Mucosa of descending colon (tissue), 3 donors: ENCODE results near the gene NAPB. TPM values are rescaled to one million over a fixed set of nuclear protein-coding genes. Genes with fewer than 3 reads are reported as not detected.

ENCODE experiments used
- ATAC-seq: fragments of 200-7000 bp; cut with Tn5 transposase; one replicate; pipeline ENCODE4 v1.9.1; 2020; ENCODE audit warnings: mild to moderate bottlenecking, moderate library complexity
- DNase-seq, 3 donors: peaks; one replicate each; pipeline ENCODE4 v3.0.0-alpha.2; 2020
- H3K36me3 ChIP-seq: fragments of 200-600 bp; one replicate; pipeline ENCODE4 v1.8.0; 2021; ENCODE audit warnings: low read depth, mild to moderate bottlenecking
- H3K4me1 ChIP-seq: fragments of 200-600 bp; one replicate; pipeline ENCODE4 v1.8.0; 2021; ENCODE audit warnings: low read depth, mild to moderate bottlenecking
- H3K4me3 ChIP-seq: fragments of 200-600 bp; one replicate; pipeline ENCODE4 v1.8.0; 2021; ENCODE audit warnings: mild to moderate bottlenecking
- H3K9me3 ChIP-seq: fragments of 200-600 bp; one replicate; pipeline ENCODE4 v1.8.0; 2021; ENCODE audit warnings: mild to moderate bottlenecking
- intact Hi-C, 2 donors: fragments of 100-400 bp; cut with DNase I in 1 of 2; cut with micrococcal nuclease in 1 of 2; formaldehyde crosslinking; loops; one replicate each; pipeline versions ENCODE4 v1.11.0 to v1.11.1; 2022; cut with DNase I, micrococcal nuclease
- total RNA-seq, 3 donors: library from RNA; stranded (reverse); fragmentation: NEBNext Ultra II Directional in 2 of 3; extraction: Animal tissue kit (Norgen Biotek cat#: 25700) in 2 of 3; gene quantifications; one replicate each; pipeline versions ENCODE4 v1.2.1 to v1.2.4, GENCODE V29; 2021 to 2023
- TF ChIP-seq, protein P1 (sequence below): fragments of 200-600 bp; IDR thresholded peaks from one replicate; pipeline ENCODE4 v1.8.0; 2022; ENCODE audit warnings: antibody characterized with exemption, mild to moderate bottlenecking
- donor health status: DM: no; HTN: no; CAD: no; lungs with moderate emphysema.
- donor health status: DM: no; HTN: no; CAD: no.
- donor health status: DM: no; HTN: yes; CAD: no.

The NAPB gene
- total RNA-seq, 3 donors from 2014 or later = 8.2 to 22.8 (median 8.9) TPM

DNA sequence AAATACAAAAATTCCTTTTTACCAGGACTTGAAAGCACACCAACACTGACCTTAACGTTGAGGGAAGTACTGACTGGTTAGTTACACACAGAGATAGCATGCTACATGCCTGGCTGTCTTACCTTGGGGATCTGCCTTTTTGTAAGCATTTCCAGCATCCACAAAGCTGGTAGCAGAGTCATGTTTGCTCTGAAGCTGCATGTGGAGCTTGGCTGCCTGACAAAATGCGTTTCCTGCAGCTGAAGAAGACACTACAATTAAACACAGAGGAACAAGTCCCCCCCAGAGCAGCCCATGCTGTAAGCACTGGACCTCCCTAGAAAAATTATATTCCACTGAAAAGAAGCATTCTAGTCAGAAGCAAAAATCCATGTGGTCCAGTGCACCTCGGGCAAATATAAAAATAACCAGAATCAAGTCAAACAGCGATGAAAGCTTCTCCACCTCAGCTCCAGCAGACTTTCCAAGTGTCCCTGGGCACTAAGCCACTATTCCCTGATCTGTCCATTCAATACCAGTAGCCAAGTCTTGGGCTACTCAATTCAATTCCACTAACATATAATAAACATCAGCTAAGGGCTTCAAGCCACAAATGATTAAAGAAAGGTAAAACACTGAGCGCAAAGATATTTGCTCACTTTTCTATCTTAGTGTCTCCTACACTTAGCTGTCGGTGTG, 24.2 kb downstream of the NAPB start:
- Histone ChIP-seq H3K36me3 (no peaks in the 10 kb centered on the region), H3K9me3 (no peaks in the 10 kb centered on the region), H3K4me1 (no peaks in the 10 kb centered on the region), H3K4me3 (no peak overlapping the region)
- TF ChIP-seq, protein P1, sequence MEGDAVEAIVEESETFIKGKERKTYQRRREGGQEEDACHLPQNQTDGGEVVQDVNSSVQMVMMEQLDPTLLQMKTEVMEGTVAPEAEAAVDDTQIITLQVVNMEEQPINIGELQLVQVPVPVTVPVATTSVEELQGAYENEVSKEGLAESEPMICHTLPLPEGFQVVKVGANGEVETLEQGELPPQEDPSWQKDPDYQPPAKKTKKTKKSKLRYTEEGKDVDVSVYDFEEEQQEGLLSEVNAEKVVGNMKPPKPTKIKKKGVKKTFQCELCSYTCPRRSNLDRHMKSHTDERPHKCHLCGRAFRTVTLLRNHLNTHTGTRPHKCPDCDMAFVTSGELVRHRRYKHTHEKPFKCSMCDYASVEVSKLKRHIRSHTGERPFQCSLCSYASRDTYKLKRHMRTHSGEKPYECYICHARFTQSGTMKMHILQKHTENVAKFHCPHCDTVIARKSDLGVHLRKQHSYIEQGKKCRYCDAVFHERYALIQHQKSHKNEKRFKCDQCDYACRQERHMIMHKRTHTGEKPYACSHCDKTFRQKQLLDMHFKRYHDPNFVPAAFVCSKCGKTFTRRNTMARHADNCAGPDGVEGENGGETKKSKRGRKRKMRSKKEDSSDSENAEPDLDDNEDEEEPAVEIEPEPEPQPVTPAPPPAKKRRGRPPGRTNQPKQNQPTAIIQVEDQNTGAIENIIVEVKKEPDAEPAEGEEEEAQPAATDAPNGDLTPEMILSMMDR = no peak
- DNase-seq (no peak), ATAC-seq (no peak)
- intact Hi-C loops = no loop called here

DNA sequence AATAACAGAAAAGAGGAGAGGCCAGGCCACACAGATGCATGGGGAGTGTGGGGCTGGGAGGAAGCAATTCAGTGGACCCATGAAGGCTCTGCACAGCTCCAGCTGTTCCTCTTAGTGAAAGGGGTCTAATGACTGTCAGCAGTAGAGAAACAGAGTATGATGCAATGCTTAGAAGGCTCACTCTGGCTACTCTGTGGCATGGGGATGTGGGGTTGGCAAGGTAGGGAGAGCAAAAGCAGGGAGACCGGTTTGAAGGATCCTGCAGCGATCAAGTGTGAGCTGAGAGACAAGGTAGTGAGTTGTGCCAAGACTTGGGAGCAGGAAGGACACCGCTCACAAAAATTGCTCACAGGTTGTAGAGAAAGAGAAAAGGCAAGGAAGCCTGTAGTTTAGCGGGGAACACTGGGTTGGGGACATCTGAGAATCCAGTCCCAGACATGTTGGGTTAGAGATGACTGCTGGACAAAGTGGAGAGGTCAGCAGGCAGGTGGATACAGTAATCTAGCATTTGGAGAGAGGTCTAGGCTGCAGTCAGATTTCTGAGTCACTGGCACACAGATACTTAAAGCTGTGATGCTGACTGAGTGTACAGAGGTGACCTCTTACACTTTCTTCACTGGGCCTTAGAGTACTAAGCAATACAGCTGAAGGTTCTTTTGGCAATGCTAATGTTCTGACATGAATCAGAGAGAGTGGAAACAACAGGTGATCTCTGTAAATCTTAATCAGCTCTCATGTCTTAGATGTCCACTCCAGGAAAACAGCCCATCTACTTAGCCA, 27.1 kb downstream of the NAPB start:
- intact Hi-C loops = no loop called here
- Histone ChIP-seq H3K4me1 (no peaks in the 10 kb centered on the region), H3K4me3 (no peak overlapping the region), H3K9me3 (no peaks in the 10 kb centered on the region), H3K36me3 (no peaks in the 10 kb centered on the region)
- no peak for ATAC-seq
- TF ChIP-seq, protein P1 = no peak
- DNase-seq = no peak

DNA sequence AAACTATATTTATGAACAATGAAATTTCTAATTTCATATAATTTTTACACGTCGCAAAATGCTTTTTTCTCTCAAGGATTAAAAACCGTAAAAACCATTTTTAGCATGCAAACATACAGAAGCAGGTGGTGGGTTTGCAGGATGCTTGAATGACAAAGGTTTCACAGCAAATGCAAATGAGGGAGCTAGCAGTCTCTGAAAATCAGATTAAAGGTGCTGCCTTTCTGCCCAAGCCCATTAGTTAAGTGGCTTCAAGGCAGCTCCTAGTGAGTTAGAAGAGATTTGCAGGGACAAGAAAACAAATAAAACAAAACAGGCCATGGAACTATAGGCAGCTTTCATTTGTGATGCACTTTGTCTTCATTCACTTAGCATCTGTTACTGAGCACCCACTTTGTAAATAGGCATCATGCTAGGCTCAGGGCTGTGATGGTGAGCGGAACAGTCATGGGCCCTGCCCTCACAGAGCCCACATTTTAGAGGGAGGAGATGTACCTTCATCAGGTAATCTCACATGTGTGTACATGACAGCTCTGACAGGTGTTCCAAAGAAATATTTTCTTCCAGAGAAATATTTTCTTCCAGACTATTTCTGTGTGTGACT, 29.5 kb downstream of the NAPB start:
- intact Hi-C loops = no loop called here
- Histone ChIP-seq H3K4me3 (no peak overlapping the region), H3K36me3 (no peaks in the 10 kb centered on the region), H3K9me3 (no peaks in the 10 kb centered on the region), H3K4me1 (peaks cover under 1% of the 10 kb centered on the region)
- no peak for ATAC-seq
- TF ChIP-seq, protein P1 = no peak
- no peak for DNase-seq

DNA sequence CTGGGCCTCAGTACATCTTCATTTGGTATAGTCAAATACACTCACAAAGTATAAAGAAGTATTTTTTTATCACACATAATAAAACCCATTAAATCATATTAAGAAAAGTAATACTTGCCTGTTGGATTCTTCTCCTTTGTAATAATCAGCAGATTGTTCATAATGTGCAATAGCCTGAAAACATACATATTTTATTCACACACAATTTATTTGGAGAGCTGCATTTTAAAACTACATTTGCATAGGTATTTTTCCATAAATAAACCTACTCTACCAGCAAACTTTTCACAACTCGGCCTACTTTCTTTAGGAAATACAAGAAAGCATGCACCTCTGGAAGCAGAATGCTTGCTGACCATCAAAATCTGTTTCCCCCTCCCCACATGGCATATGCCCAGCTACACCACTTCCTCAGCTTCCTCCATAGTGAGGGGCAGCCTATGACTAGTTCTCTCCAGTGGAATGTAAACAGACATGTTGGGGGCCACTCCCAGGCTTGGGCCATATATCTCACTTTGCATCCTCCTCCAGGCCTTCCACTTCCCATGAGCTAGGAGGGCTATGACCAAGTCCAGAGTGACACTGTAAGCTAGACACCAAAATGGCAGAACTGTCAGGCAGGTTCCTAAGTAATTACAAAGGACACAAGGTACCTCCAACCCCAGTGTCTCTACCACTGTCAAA, 31.1 kb downstream of the NAPB start:
- peaks cover 8% of the 10 kb centered on the region for H3K4me1 ChIP-seq
- no peak overlapping the region for H3K4me3 ChIP-seq
- TF ChIP-seq, protein P1 = no peak
- intact Hi-C loops = no loop called here
- H3K36me3 ChIP-seq = no peaks in the 10 kb centered on the region
- no peaks in the 10 kb centered on the region for H3K9me3 ChIP-seq
- ATAC-seq (no peak), DNase-seq (no peak)

DNA sequence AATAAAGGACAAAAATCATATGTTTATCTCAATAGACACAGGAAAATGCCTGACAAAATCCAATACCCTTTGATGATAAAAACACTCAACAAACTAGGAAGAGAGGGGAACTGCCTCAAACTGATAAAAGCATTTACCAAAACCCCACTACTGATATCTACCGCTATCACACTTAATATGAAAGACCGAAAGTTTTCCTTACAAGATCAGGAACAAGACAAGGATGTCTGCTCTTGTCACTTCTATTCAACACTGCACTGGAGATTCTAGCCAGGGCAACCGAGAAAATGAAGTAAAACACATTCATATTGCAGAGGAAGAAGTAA, 34.2 kb downstream of the NAPB start:
- Histone ChIP-seq H3K4me3 (no peak overlapping the region), H3K36me3 (no peaks in the 10 kb centered on the region), H3K4me1 (peaks cover 8% of the 10 kb centered on the region), H3K9me3 (no peaks in the 10 kb centered on the region)
- TF ChIP-seq, protein P1 = no peak
- intact Hi-C loops = no loop called here
- no peak for DNase-seq
- ATAC-seq = no peak
